Measurements from ENCODE around the gene MRPL51.

MRPL51 gene

GRCh38 chr12:6492838-6493496 lies at the start of gene MRPL51:
MRPL51 (minus strand) TSS chr12:6493262; CDS start chr12:6493136, 126 bp downstream.
- peak; percentile 99 for DNase-seq

- DNase-seq: no peak
Observed at GRCh38 chr12:6542209-6543009, 49.3 kb upstream of the MRPL51 start.

GRCh38 chr12:6541371-6542165 lies 48.5 kb upstream of the MRPL51 start:
- no peak for DNase-seq

GRCh38 chr12:6540181-6540877 lies 47.3 kb upstream of the MRPL51 start:
- peak; percentile 70 for DNase-seq

- DNase-seq: no peak
Observed at GRCh38 chr12:6539707-6540134, 46.7 kb upstream of the MRPL51 start.

- DNase-seq: no peak
Observed at GRCh38 chr12:6539314-6539682, 46.2 kb upstream of the MRPL51 start.

- DNase-seq: peak; percentile 66
Observed at GRCh38 chr12:6538420-6539313, 45.6 kb upstream of the MRPL51 start.

- DNase-seq: peak; percentile 90
Observed at GRCh38 chr12:6537580-6538419, 44.7 kb upstream of the MRPL51 start.

- peak; percentile 51 for DNase-seq
Observed at GRCh38 chr12:6536894-6537579, 44.0 kb upstream of the MRPL51 start.

GRCh38 chr12:6535960-6536847 lies 43.1 kb upstream of the MRPL51 start:
- peak; percentile 39 for DNase-seq

GRCh38 chr12:6535697-6535946 lies 42.6 kb upstream of the MRPL51 start:
- DNase-seq: no peak

GRCh38 chr12:6534945-6535696 lies 42.1 kb upstream of the MRPL51 start:
- DNase-seq: peak; percentile 84

GRCh38 chr12:6534695-6534944 lies 41.6 kb upstream of the MRPL51 start:
- no peak for DNase-seq

GRCh38 chr12:6533923-6534694 lies 41.0 kb upstream of the MRPL51 start, which contains the start of gene GAPDH:
GAPDH (plus strand) TSS chr12:6534517; CDS start chr12:6534833, 316 bp downstream.
- DNase-seq: peak; percentile 93

- no peak for DNase-seq
Observed at GRCh38 chr12:6533653-6533922, 40.5 kb upstream of the MRPL51 start.

- peak; percentile 67 for DNase-seq
Observed at GRCh38 chr12:6532927-6533652, 40.0 kb upstream of the MRPL51 start.
